Panc1 (cell line): ENCODE measurements around the gene LAG3. TPM values are rescaled to one million over a fixed set of nuclear protein-coding genes. Genes with fewer than 3 reads are reported as not detected.

ENCODE experiments used
- ATAC-seq: fragments of 200-7000 bp; cut with Tn5 transposase; 2 replicates; pipeline ENCODE4 v1.9.1; 2020; ENCODE audit warnings: mild to moderate bottlenecking, moderate library complexity
- BruUV-seq: library from RNA; stranded (reverse); fragments of 400-500 nt; replicated peaks from 2 replicates; lab custom pipeline; 2021; lab: Mats Ljungman, UMichigan
- CTCF ChIA-PET: fragments of 300-600 bp; sonication (Branson Sonifier 250); formaldehyde crosslinking; loops from one replicate; lab custom pipeline; 2022; ENCODE audit warnings: antibody characterized with exemption; lab: Charles Lee
- POLR2A ChIA-PET: fragments of 300-600 bp; sonication (Branson Sonifier 250); formaldehyde crosslinking; loops from one replicate; lab custom pipeline; 2022; ENCODE audit warnings: antibody characterized with exemption; lab: Charles Lee
- DNase-seq: peaks from one replicate; pipeline ENCODE4 v3.0.0-alpha.2; 2010; ENCODE audit warnings: low read depth, low spot score
- H3K27ac ChIP-seq: 2 replicates; pipeline ENCODE4 v1.5.1; 2011; ENCODE audit warnings: mild to moderate bottlenecking, low read length, inconsistent platforms
- H3K27me3 ChIP-seq: fragments of 200-500 bp; sonication (Bioruptor generic); 2 replicates; pipeline ENCODE4 v1.6.0; 2014; ENCODE audit warnings: low read length, inconsistent platforms; ENCODE audit not compliant: control insufficient read depth, insufficient read depth
- H3K36me3 ChIP-seq: fragments of 200-500 bp; sonication (Bioruptor generic); 2 replicates; pipeline ENCODE4 v1.5.1; 2014; ENCODE audit warnings: inconsistent platforms, mild to moderate bottlenecking, low read length, moderate library complexity; ENCODE audit not compliant: control insufficient read depth, insufficient read depth
- H3K4me1 ChIP-seq: 2 replicates; pipeline ENCODE4 v1.5.1; 2011; ENCODE audit warnings: inconsistent platforms, mild to moderate bottlenecking, low read length, moderate library complexity; ENCODE audit not compliant: control insufficient read depth, insufficient read depth
- H3K4me3 ChIP-seq, 2 experiments: 2 replicates each; pipeline ENCODE4 v1.5.1; 2011 to 2012; ENCODE audit warnings: low read depth in 2 of 2, low read length in 2 of 2, mild to moderate bottlenecking in 2 of 2, inconsistent platforms in 1 of 2, moderate library complexity in 1 of 2
- H3K9me3 ChIP-seq: fragments of 200-500 bp; sonication (Bioruptor generic); 2 replicates; pipeline ENCODE4 v1.5.1; 2014; ENCODE audit warnings: low read depth, mild to moderate bottlenecking, inconsistent platforms, low read length, moderate library complexity; ENCODE audit not compliant: control insufficient read depth, insufficient read depth
- CTCF ChIP-seq: fragments of 450-650 bp; IDR thresholded peaks from 2 replicates; pipeline ENCODE4 v1.5.1; 2017; ENCODE audit warnings: mild to moderate bottlenecking
- POLR2AphosphoS5 ChIP-seq: IDR thresholded peaks from 2 replicates; pipeline ENCODE4 v1.6.1; 2012; ENCODE audit warnings: mild to moderate bottlenecking, low read depth, low read length, moderate library complexity
- REST ChIP-seq, 2 experiments: IDR thresholded peaks; 2 replicates each; pipeline ENCODE4 v1.6.1; 2011 to 2012; ENCODE audit warnings: low read depth in 2 of 2, control low read depth in 1 of 2, low read length in 1 of 2, mild to moderate bottlenecking in 1 of 2, moderate library complexity in 1 of 2; ENCODE audit not compliant: insufficient read depth in 1 of 2
- SIN3A ChIP-seq: IDR thresholded peaks from 2 replicates; pipeline ENCODE4 v1.6.1; 2012; ENCODE audit warnings: low read depth, mild to moderate bottlenecking, low read length, moderate library complexity, borderline replicate concordance; ENCODE audit not compliant: insufficient read depth
- TCF7L2 ChIP-seq: IDR thresholded peaks from 2 replicates; pipeline ENCODE4 v1.6.1; 2011; ENCODE audit warnings: mild to moderate bottlenecking, low read depth, low read length, inconsistent platforms
- in situ Hi-C: cut with HindIII; loops from 2 replicates; pipeline ENCODE4 v1.10.0; 2016; ENCODE audit warnings: low sequenced_read_pairs, low pct_unique_long_range_greater_than_20kb
- intact Hi-C: fragments of 100-400 bp; cut with micrococcal nuclease; formaldehyde crosslinking; loops from one replicate; pipeline ENCODE4 v1.10.0; 2022; ENCODE audit not compliant: unreplicated experiment
- total RNA-seq: library from RNA; stranded (reverse); gene quantifications from one replicate; pipeline ENCODE4 v1.2.1, GENCODE V29; 2021; ENCODE audit not compliant: unreplicated experiment

Gene LAG3
- total RNA-seq, 1 experiment from 2014 or later: 2.7 TPM

GRCh38 chr12:6825398-6826124 is 53.2 kb downstream of the LAG3 start:
- no peaks in the 10 kb centered on the region for H3K36me3 ChIP-seq
- DNase-seq: no peak
- no peak overlapping the region for H3K27ac ChIP-seq
- intact Hi-C loops: loop anchor here (1.0 to 5.0 kb wide), 2 partner anchors 73 to 89 kb away; partner anchors contain the start of gene MLF2
- peak; percentile 79 for ATAC-seq
- ChIA-PET POLR2A (no interaction called here), CTCF (interaction anchor here (1.3 kb wide), 1 partner anchor 72 kb away, joined by 5 read pairs; the partner anchor contains the start of gene MLF2)
- in situ Hi-C loops: no loop called here
- TF ChIP-seq REST (IDR thresholded peaks at IDR 0.05; ENCODE audit: insufficient read depth in 1 of 2, low read depth in 2 of 2, low read length in 1 of 2): no peak
- TF ChIP-seq POLR2AphosphoS5: no peak
- peak; percentile 90 for TF ChIP-seq CTCF
- no peaks in the 10 kb centered on the region for H3K9me3 ChIP-seq
- H3K4me1 ChIP-seq: peaks cover 10% of the 10 kb centered on the region; the same call in 1 of the 2 replicates
- BruUV-seq: no TSS peak
- peak overlapping the region in 1 of 2 experiments; percentile 27; a peak in 1 of 4 replicates for H3K4me3 ChIP-seq
- H3K27me3 ChIP-seq: no peaks in the 10 kb centered on the region

GRCh38 chr12:6826125-6826733 is 53.9 kb downstream of the LAG3 start:
- Histone ChIP-seq H3K4me3 (no peak overlapping the region), H3K27me3 (no peaks in the 10 kb centered on the region), H3K4me1 (peaks cover 10% of the 10 kb centered on the region; the same call in 1 of the 2 replicates), H3K27ac (no peak overlapping the region), H3K9me3 (no peaks in the 10 kb centered on the region), H3K36me3 (no peaks in the 10 kb centered on the region)
- BruUV-seq: no TSS peak
- TF ChIP-seq CTCF (no peak), SIN3A (no peak), POLR2AphosphoS5 (no peak), TCF7L2 (no peak), REST (IDR thresholded peaks at IDR 0.05; ENCODE audit: insufficient read depth in 1 of 2, low read depth in 2 of 2, low read length in 1 of 2) (no peak)
- in situ Hi-C loops (no loop called here), intact Hi-C loops (loop anchor here (5.0 kb wide), 1 partner anchor 74 kb away; the partner anchor contains the start of gene MLF2)
- ATAC-seq (no peak), DNase-seq (no peak)
- ChIA-PET CTCF (no interaction called here), POLR2A (no interaction called here)
